ENCODE data around the gene NELFCD. TPM values are rescaled to one million over a fixed set of nuclear protein-coding genes. Genes with fewer than 3 reads are reported as not detected.

The NELFCD gene
- total RNA-seq, 4 donors from 2014 or later = 36.3 to 64.8 (median 47.0) TPM

GRCh38 chr20:59004493-59004762 lies 23.4 kb downstream of the NELFCD start:
- TF ChIP-seq CTCF (IDR thresholded peaks at IDR 0.05; ENCODE audit: low read depth) = no peak

- no peak for TF ChIP-seq CTCF (IDR thresholded peaks at IDR 0.05; ENCODE audit: low read depth)
These were observed 23.9 kb downstream of the NELFCD start for GRCh38 chr20:59004763-59005522.

GRCh38 chr20:59005523-59006166 lies 24.6 kb downstream of the NELFCD start:
- no peak for TF ChIP-seq CTCF (IDR thresholded peaks at IDR 0.05; ENCODE audit: low read depth)

GRCh38 chr20:59006167-59006863 lies 25.3 kb downstream of the NELFCD start:
- TF ChIP-seq CTCF (IDR thresholded peaks at IDR 0.05; ENCODE audit: low read depth) = no peak

GRCh38 chr20:59006864-59007664 lies 26.0 kb downstream of the NELFCD start, which contains the start of gene CTSZ:
Gene CTSZ, minus strand, starts transcription at chr20:59007254. Its CDS starts 126 bp downstream, at chr20:59007128.
- no peak for TF ChIP-seq CTCF (IDR thresholded peaks at IDR 0.05; ENCODE audit: low read depth)

- TF ChIP-seq CTCF (IDR thresholded peaks at IDR 0.05; ENCODE audit: low read depth) = no peak
These were observed 26.8 kb downstream of the NELFCD start for GRCh38 chr20:59007665-59008511.

All from subcutaneous adipose tissue (tissue), 4 donors.